COR-L47 (cell line): ENCODE measurements around the gene GPR35.

Source experiments
- DNase-seq: peaks from one replicate; lab custom pipeline; 2025; lab: John Stamatoyannopoulos, UW

Gene GPR35

GRCh38 chr2:240623531-240624010 is 1.7 kb upstream of the GPR35 start:
- no peak for DNase-seq

- no peak for DNase-seq
Measured at GRCh38 chr2:240624011-240624949, 1.0 kb upstream of the GPR35 start.

GRCh38 chr2:240626531-240627300 is 1.4 kb downstream of the GPR35 start:
- no peak for DNase-seq

GRCh38 chr2:240627736-240628506 is 2.6 kb downstream of the GPR35 start:
- DNase-seq: no peak

GRCh38 chr2:240628507-240628807 is 3.2 kb downstream of the GPR35 start:
- DNase-seq: no peak

GRCh38 chr2:240628808-240629618 is 3.7 kb downstream of the GPR35 start:
- no peak for DNase-seq

GRCh38 chr2:240629619-240629967 is 4.3 kb downstream of the GPR35 start:
- no peak for DNase-seq

- DNase-seq: no peak
Measured at GRCh38 chr2:240629968-240630770, 4.9 kb downstream of the GPR35 start.

GRCh38 chr2:240630771-240631547 is 5.7 kb downstream of the GPR35 start:
- no peak for DNase-seq

GRCh38 chr2:240631548-240632305 is 6.4 kb downstream of the GPR35 start:
- DNase-seq: no peak

- DNase-seq: no peak
Measured at GRCh38 chr2:240632306-240632721, 7.0 kb downstream of the GPR35 start.

GRCh38 chr2:240635121-240635997 is 10.1 kb downstream of the GPR35 start:
- no peak for DNase-seq

- no peak for DNase-seq
Measured at GRCh38 chr2:240635998-240636547, 10.8 kb downstream of the GPR35 start.

- no peak for DNase-seq
Measured at GRCh38 chr2:240636563-240637115, 11.4 kb downstream of the GPR35 start.

- no peak for DNase-seq
Measured at GRCh38 chr2:240637116-240637900, 12.0 kb downstream of the GPR35 start.

GRCh38 chr2:240637901-240638345 is 12.6 kb downstream of the GPR35 start:
- DNase-seq: no peak
